MM.1S (cell line): ENCODE measurements around the gene PTPRR.

Experiments used
- DNase-seq: peaks from one replicate; pipeline ENCODE4 v3.0.0-alpha.2; 2015
- H2AFZ ChIP-seq: fragments of 300-600 bp; sonication (generic); 2 replicates; pipeline ENCODE4 v1.6.0; 2016; ENCODE audit warnings: antibody characterized with exemption, low read length
- H3F3A ChIP-seq: fragments of 300-600 bp; sonication (generic); 2 replicates; pipeline ENCODE4 v1.6.1; 2016; ENCODE audit warnings: mild to moderate bottlenecking, antibody characterized with exemption, low read length, moderate library complexity, mixed read lengths; ENCODE audit not compliant: insufficient read depth
- H3K27ac ChIP-seq: fragments of 300-600 bp; sonication (generic); 2 replicates; pipeline ENCODE4 v1.5.1; 2016; ENCODE audit warnings: mild to moderate bottlenecking, low read length
- H3K27me3 ChIP-seq: fragments of 300-600 bp; sonication (generic); replicated peaks from 2 replicates; pipeline ENCODE4 v1.6.0; 2016; ENCODE audit warnings: low read length; ENCODE audit not compliant: insufficient read depth
- H3K36me3 ChIP-seq: fragments of 300-600 bp; sonication (generic); replicated peaks from 2 replicates; pipeline ENCODE4 v1.6.1; 2016; ENCODE audit warnings: mild to moderate bottlenecking, low read length, mixed read lengths; ENCODE audit not compliant: insufficient read depth
- H3K4me1 ChIP-seq: fragments of 300-600 bp; sonication (generic); 2 replicates; pipeline ENCODE4 v1.6.1; 2016; ENCODE audit warnings: low read length, mixed read lengths
- H3K4me2 ChIP-seq: fragments of 300-600 bp; sonication (generic); 2 replicates; pipeline ENCODE4 v1.6.0; 2016; ENCODE audit warnings: low read depth, low read length
- H3K4me3 ChIP-seq: fragments of 300-600 bp; sonication (generic); 2 replicates; pipeline ENCODE4 v1.5.1; 2016; ENCODE audit warnings: low read length, mixed read lengths
- H3K79me2 ChIP-seq: fragments of 300-600 bp; sonication (generic); 2 replicates; pipeline ENCODE4 v1.6.1; 2016; ENCODE audit warnings: mixed run types, low read length, mixed read lengths
- H3K9ac ChIP-seq: fragments of 300-600 bp; sonication (generic); 2 replicates; pipeline ENCODE4 v1.6.1; 2016; ENCODE audit warnings: low read length, mixed read lengths
- H3K9me2 ChIP-seq: fragments of 300-600 bp; sonication (generic); replicated peaks from 2 replicates; pipeline ENCODE4 v1.6.1; 2016; ENCODE audit warnings: mild to moderate bottlenecking, low read length, mixed read lengths; ENCODE audit not compliant: insufficient read depth
- H3K9me3 ChIP-seq: fragments of 300-600 bp; sonication (generic); replicated peaks from 2 replicates; pipeline ENCODE4 v1.6.1; 2016; ENCODE audit warnings: mild to moderate bottlenecking, low read length, mixed read lengths; ENCODE audit not compliant: insufficient read depth
- H4K20me1 ChIP-seq: fragments of 300-600 bp; sonication (generic); 2 replicates; pipeline ENCODE4 v1.6.1; 2016; ENCODE audit warnings: mild to moderate bottlenecking, low read length, moderate library complexity, mixed read lengths; ENCODE audit not compliant: insufficient read depth
- CTCF ChIP-seq: fragments of 300-600 bp; sonication (generic); IDR thresholded peaks from 2 replicates; pipeline ENCODE4 v1.5.1; 2016; ENCODE audit warnings: antibody characterized with exemption, low read length, mixed read lengths
- EZH2 ChIP-seq: fragments of 300-600 bp; sonication (generic); optimal IDR thresholded peaks from 2 replicates; pipeline ENCODE3; 2017; ENCODE audit warnings: low read depth, mild to moderate bottlenecking, antibody characterized with exemption, low read length, mixed read lengths
- EZH2phosphoT487 ChIP-seq: fragments of 300-600 bp; sonication (generic); IDR thresholded peaks from 2 replicates; pipeline ENCODE4 v1.6.1; 2018; ENCODE audit warnings: antibody characterized with exemption, low read length

PTPRR gene

GRCh38 chr12:70890895-70891832 is 29.4 kb downstream of the PTPRR start:
- Histone ChIP-seq H3K27me3 (no peaks in the 10 kb centered on the region), H3K36me3 (no peaks in the 10 kb centered on the region), H3K9me3 (no peaks in the 10 kb centered on the region), H3K9me2 (no peaks in the 10 kb centered on the region), H3F3A (no peaks in the 10 kb centered on the region), H3K9ac (no peak overlapping the region), H2AFZ (no peak overlapping the region), H3K4me2 (no peak overlapping the region), H3K4me1 (0 out of 2 replicates have a peak, but pooled peaks cover 4% of the 10 kb centered on the region), H4K20me1 (no peaks in the 10 kb centered on the region), H3K79me2 (no peaks in the 10 kb centered on the region), H3K27ac (no peak overlapping the region), H3K4me3 (no peak overlapping the region)
- no peak for TF ChIP-seq EZH2phosphoT487
- no peak for TF ChIP-seq EZH2
- TF ChIP-seq CTCF, result no peak
- no peak for DNase-seq

- Histone ChIP-seq H3K4me2 (no peak overlapping the region), H3K79me2 (no peaks in the 10 kb centered on the region), H2AFZ (no peak overlapping the region), H3K9ac (no peak overlapping the region), H3K9me2 (no peaks in the 10 kb centered on the region), H3K27me3 (no peaks in the 10 kb centered on the region), H3K27ac (no peak overlapping the region), H3K36me3 (no peaks in the 10 kb centered on the region), H3F3A (no peaks in the 10 kb centered on the region), H4K20me1 (no peaks in the 10 kb centered on the region), H3K9me3 (no peaks in the 10 kb centered on the region), H3K4me3 (no peak overlapping the region), H3K4me1 (no peaks in the 10 kb centered on the region)
- TF ChIP-seq EZH2, result no peak
- TF ChIP-seq EZH2phosphoT487, result no peak
- TF ChIP-seq CTCF, result no peak
- DNase-seq, result no peak
Observed at GRCh38 chr12:70885956-70886355, 34.6 kb downstream of the PTPRR start.

- TF ChIP-seq EZH2phosphoT487, result no peak
- no peak for TF ChIP-seq CTCF
- no peak for TF ChIP-seq EZH2
- Histone ChIP-seq H3K36me3 (no peaks in the 10 kb centered on the region), H3K9me2 (no peaks in the 10 kb centered on the region), H3K27ac (no peak overlapping the region), H4K20me1 (no peaks in the 10 kb centered on the region), H2AFZ (no peak overlapping the region), H3K4me3 (no peak overlapping the region), H3K4me2 (no peak overlapping the region), H3K9me3 (no peaks in the 10 kb centered on the region), H3K79me2 (no peaks in the 10 kb centered on the region), H3F3A (no peaks in the 10 kb centered on the region), H3K27me3 (no peaks in the 10 kb centered on the region), H3K9ac (no peak overlapping the region), H3K4me1 (no peaks in the 10 kb centered on the region)
- DNase-seq, result no peak
Observed at GRCh38 chr12:70883855-70884254, 36.7 kb downstream of the PTPRR start.
